GM19397 (cell line): ENCODE measurements around the gene CIAO3.
A peak's percentile ranks its signal among the peaks of the same experiment; 100 is the strongest.
"Not testable (repeated sequence)": the region's sequence is repeated elsewhere in the genome, so short reads cannot be mapped to it uniquely, and the experiment has no call there.

Experiments used
- ATAC-seq: cut with Tn5 transposase; IDR thresholded peaks from one replicate; pipeline ENCODE4 v1.9.1; 2021; ENCODE audit warnings: mild to moderate bottlenecking, moderate library complexity; ENCODE audit not compliant: unreplicated experiment

The CIAO3 gene

DNA sequence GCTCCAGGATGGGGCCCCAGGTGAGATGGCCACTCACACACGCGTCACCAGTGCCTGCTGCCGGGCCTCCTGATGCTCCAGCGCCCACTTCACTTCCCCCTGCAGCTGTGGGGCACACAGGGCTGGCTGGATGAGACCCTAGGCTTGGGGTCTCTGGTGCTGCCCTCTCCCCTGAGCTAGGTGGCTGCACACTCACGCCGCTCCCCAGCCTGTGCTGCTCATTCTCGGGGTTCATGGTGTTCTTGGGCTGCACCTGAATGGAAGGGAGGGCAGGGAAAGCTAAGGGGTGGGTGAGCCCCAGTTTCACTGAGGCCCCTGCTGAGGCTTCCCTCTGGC lies 15.8 kb downstream of the CIAO3 start:
- no peak for ATAC-seq

DNA sequence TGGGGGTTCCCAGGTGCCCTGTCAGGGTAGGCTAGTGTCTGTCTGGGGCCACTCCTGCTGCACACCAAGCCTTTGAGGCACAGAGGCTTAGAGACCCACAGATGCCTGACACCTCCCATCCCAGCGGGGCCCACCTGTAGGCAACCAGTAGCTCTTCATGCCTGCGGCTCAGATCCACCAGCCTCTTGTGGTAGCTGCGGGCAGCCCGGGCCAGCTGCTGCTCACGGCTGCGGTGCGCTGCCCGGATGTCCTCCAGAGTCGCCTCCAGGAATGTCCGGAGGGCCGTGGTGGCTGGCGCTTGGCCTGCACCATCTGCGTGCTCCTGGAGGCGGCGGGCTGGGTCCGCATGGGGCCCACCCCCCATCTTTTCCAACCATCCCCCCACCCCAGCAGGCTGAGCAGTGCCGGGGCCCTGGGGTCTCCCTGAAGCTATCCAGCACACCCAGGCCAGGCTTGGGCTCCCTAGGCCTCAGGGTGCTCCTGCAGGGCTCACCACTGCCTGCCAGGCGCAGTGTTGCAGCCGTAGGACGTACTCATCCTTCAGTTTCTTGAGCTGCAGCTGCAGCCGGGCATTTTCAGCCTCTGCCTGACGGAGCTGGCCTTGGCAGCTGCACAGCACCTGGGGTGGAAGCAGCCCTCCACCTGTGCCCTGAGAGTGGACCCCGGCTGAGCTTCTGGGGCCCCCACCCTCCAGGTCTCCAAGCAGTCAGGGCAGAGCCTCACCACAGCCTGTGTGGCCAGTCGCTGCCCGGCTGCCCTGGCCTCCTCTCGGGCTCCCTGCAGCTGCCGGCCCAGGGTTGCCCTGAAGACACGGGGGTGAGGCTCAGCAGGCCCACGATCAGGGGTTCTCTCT lies 16.4 kb downstream of the CIAO3 start:
- ATAC-seq: no peak

DNA sequence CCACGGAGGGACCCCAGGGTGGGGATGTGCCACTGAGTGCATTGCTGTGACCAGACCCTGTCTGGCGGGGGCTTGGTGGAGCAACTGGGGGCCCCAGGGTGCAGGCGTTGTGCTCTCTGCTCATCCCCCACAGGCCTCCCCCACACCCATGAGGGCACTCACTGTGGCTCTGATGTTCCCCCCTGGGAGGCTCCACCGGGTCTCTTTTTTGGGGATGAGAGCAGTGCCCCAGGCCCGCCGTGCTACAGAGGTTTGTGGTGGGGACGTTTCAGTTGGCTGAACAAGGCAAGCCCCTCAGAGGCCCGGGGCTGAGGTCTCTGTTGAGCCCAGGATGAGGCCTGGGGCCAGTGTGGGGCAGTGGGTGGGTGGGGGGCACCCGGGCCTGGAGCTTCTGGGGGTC lies 17.1 kb downstream of the CIAO3 start:
- no peak for ATAC-seq

DNA sequence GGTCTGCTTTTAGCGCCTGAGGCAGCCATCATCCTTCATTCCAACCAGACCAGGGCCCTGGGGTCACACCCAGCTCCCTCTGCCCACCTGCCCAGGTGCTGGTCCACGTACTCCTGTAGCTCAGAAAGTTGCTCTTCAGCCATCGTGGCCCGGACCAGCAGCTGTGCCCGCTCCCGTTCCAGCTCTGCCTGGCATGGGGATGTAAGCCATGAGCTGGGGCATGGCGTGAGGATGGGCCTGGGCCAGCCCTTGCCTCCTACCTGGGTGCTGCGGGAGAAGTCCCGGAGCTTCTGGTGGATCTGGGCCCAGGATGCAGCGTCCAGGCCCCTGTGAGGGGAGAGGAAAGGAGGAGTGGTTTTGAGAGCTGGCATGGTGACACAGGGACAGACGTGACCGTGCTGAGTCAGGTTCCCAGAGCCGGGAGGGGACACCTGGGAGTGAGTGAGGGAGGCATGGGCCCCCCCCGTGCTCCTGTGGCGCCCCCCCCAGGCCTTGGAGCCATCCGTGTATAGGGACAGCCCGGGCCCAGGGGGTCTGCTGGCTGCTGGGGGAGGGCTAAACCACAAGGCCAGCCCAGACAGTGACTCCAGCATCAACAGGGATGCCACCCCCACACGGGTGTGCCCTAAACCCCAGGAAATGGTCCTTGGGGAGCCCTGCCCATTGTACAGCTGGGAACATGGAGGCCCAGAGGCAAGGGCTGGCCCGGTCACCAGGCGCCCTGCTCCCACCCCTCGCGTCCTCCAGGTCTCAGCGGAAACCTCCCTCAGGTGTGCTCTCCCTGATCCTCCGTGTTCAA lies 17.8 kb downstream of the CIAO3 start:
- no peak for ATAC-seq

DNA sequence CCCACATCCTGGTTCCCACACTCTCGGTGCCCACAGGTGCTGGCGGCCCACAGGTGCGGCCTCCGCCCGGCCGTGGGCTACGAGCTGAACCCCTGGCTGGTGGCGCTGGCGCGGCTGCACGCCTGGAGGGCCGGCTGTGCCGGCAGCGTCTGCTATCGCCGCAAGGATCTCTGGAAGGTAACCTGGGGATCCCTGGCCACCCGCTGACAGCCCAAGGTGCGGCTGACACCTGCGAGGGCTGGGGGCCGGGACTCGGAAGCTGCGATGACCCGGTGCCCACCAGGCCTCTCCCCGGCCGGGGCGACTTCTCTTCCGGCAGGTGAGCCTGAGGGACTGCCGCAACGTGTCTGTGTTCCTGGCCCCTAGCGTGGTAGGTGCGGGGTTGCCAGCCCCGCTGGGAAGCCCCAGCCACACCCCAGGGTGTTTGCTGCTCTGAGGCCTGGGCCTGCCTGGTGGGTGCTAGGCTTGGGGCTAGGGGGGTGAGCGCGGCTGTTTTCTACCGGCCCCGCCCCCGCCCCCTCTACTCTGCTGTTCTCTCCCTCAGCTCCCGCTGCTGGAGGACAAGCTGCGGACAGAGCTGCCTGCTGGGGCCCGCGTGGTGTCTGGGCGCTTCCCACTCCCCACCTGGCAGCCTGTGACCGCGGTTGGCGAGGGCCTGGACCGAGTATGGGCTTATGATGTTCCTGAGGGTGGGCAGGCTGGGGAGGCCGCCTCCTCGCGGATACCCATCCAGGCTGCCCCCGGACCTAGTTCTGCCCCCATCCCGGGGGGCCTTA lies 18.8 kb downstream of the CIAO3 start:
- ATAC-seq: no peak

DNA sequence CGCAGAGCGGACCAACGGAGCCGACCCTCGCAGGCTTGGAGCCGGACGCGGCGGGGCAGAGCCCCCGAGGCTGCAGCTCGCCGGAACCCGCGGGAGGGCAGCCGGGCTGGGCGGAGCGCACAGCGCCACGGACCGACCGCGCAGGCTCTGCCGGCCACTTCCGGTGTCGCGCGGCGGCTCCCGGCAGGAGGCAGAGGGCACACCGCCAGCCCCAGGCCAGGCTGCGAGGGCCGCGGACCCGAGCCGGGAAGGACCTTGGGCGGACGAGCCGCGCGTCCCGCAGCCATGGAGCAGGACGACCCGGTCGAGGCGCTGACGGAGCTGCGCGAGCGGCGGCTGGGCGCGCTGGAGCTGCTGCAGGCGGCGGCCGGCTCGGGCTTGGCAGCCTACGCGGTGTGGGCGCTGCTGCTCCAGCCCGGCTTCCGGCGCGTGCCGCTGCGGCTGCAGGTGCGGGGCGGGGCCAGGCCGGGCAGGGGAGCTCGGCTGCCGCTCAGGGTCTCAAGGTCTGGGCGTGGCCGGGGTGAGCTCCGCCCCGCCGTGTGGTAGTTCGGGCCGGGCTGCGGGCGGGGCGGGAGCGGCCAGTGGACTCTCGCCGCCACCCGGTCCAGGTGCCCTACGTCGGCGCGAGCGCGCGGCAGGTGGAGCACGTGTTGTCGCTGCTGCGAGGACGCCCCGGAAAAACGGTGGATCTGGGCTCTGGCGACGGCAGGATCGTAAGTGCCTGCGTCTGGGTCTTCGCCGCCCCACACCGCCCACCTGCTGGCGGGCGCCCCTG lies 19.6 kb downstream of the CIAO3 start, which contains the start of gene ANTKMT:
Gene ANTKMT, plus strand, starts transcription at position 157 of the 775 bp plus-strand sequence. Its CDS starts 129 bp downstream, at position 286.
- ATAC-seq: peak; percentile 69

DNA sequence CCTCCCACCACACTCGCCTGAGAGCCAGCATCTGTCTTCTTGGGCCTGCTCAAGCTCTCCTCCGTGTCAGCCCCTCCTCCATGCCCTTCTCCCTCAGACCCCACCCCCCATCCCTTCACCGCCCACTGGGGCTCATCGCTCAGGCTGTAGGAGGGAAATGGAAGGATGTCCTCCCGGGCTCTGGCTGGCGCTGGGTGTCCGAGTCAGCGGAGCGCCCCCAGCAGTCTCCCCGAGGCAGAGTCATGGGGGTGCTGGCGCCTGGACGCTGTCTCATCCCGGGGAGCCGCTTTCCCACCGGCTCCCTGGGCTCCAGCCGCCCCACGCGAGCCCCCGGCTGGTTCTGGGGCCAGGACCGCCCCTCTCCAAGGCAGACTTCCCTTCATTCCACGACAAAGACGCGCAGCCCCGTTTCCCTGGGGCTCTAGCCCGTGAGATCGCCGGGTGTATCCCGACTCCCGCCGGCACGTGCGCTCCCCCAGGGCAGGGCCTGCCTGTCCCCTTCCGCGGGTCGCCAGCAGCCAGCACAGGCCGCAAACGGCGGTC lies 20.3 kb downstream of the CIAO3 start:
- peak; percentile 8 for ATAC-seq

DNA sequence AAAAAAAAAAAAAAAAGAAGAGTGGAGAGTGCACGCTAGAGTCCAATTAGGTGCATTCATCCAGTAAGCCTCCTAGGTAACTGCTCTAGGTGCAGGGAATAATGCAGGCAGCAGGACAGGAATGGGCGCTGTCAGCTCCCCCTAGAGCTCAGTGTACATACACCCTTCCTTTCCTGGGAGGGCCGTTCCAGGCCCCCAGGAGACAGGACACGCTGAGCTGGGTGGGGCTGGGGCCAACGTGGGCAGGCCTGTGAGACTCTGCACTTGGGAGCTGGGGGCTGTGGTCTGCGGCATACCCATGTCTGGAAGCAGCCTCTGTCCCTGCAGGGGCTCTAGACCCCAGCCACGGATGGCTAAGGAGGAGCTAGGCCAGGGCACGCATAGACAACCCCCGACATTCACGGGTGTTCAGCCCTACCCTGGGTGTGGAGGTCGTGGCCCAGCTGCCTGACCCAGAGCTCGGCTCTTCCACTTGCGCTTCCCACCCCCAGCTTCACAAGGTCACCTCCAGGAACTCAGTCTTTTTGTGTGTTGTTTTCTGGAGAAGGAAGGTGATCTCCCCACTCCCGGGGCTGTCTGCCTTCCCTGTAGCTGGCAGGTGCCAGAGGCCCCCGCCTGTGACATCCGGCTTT lies 20.9 kb downstream of the CIAO3 start:
- no peak for ATAC-seq

DNA sequence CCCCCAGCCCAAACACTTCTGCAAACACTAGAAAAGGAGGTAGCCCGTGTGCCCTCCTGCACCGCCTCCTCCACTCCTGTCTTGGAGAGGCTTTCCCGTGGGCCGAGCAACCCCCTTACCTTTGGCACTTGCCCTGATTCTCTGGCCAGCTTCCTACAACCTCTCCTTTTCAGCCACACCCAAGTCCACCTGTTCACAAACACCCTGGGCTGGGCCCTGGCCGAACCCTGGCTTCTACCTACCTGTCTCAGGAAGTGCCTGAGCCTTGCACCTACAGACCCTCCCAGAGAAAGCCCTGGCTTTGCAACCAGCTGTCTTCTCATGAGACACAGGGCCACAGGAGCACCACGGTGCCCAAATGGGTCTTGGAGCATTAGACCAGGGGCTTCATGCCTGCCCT lies 21.9 kb downstream of the CIAO3 start:
- no peak for ATAC-seq

DNA sequence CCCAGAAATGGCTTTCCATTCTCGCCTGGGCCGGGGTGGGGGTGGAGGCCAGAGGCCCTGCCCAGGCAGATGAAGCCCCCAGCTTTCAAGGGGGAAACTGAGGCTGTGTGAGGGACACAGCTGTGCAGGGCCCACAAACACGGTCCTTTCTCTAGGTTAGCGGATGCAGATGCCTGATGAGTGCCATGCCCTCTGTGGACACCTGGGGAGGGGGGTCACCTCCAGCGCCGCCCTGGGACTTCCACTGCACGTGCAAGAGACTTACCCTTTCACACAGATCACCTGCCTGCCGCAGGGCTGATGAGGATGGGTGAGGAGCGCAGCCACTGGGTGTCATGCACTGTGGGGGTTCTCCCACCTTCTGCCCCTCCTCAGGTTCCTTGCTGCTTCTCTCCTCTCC lies 22.4 kb downstream of the CIAO3 start:
- no peak for ATAC-seq

DNA sequence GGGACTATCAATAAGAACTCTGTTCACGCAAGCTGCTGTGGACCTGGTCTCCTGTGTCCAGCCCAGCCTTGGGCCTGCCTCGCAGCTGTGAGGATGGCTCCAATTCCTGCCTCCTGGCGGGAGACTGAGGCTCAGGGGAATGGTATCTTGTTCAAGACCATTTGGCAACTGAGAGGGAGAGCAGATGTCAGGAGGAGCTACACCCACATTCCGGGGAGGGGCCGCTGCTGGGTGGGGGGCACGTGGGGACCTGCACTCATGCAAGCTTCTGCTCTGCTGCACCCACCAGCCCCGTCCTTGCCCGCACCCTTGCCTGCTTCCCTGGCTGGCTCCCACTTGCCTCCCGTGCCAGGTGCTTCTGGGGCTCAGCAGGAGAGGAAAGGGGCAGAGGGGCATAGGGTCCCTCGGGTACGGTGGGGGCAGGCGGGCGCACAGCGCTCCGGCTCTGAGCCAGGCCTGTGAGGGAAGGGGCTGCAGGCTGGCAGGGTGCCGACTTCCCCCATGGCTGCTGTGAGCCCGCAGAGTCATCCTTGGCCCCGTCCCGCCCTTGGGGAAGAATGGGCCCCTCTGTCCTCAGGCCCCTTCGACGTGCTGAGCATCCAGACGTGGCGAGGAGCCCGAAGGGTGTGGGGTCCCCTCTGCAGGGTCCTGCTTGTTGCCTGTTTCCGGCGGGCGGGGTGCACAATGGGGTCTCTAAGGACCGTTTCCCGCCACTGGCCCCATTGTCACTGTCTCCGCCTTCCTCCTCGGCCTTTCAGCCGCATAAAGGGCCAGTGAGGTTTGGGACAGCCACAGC lies 23.1 kb downstream of the CIAO3 start:
- ATAC-seq: no peak

DNA sequence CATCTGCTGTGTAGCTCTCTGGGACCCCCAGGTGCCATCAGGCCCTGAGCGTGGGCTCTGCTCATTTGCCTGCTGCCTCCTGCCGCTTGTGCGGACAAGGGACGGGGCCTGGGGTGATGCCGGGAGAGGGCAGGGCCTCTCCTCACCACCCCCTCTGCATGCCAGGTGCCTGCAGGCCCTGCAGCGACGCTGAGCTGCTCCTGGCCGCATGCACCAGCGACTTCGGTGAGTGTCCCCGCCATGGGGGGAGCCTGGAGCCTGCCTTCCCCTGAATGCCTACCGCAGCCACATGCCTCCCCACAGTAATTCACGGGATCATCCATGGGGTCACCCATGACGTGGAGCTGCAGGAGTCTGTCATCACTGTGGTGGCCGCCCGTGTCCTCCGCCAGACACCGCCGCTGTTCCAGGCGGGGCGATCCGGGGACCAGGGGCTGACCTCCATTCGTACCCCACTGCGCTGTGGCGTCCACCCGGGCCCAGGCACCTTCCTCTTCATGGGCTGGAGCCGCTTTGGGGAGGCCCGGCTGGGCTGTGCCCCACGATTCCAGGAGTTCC lies 23.9 kb downstream of the CIAO3 start:
- ATAC-seq: no peak

DNA sequence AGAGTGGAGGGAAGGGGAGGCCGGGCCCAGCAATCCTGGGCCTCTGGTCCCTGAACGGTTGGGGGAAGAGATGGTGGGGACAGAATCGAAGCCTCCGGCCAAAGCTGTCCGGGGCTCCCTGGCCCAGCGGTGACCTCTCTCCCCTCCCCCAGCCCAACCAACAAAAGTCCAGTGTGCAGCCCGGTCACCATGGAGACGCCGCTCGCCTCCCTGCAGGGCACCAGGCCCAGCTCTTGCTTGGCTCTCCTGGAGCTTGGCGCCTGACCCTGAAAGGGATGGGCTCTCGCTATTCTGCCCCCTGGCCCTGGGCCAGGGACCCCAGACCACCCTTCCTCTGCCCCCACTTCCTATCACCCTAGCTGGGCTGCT lies 24.6 kb downstream of the CIAO3 start:
- ATAC-seq: no peak

DNA sequence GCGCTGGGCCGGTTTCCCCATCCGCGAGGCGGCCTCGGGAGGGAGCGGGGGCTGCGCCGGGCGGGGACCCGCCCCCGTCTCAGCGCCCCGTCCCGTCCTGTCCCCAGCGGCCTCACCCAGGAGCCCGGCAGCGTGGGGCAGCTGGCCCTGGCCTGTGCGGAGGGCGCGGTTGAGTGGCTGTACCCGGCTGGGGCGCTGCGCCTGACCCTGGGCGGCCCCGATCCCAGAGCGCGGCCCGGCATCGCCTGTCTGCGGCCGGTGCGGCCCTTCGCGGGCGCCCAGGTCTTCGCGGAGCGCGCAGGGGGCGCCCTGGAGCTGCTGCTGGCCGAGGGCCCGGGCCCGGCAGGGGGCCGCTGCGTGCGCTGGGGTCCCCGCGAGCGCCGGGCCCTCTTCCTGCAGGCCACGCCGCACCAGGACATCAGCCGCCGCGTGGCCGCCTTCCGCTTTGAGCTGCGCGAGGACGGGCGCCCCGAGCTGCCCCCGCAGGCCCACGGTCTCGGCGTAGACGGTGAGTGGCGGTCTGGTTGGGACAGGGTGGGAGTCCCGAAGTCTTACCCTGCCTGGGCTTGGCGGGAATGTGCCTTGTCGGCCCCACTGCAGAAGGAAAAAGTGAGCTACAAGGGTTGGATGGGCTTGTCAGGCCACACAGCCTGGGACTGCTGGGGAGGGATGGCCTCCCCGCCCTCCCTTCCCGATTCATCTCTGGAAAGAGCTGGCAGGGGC lies 25.2 kb downstream of the CIAO3 start:
- ATAC-seq: peak; percentile 26

DNA sequence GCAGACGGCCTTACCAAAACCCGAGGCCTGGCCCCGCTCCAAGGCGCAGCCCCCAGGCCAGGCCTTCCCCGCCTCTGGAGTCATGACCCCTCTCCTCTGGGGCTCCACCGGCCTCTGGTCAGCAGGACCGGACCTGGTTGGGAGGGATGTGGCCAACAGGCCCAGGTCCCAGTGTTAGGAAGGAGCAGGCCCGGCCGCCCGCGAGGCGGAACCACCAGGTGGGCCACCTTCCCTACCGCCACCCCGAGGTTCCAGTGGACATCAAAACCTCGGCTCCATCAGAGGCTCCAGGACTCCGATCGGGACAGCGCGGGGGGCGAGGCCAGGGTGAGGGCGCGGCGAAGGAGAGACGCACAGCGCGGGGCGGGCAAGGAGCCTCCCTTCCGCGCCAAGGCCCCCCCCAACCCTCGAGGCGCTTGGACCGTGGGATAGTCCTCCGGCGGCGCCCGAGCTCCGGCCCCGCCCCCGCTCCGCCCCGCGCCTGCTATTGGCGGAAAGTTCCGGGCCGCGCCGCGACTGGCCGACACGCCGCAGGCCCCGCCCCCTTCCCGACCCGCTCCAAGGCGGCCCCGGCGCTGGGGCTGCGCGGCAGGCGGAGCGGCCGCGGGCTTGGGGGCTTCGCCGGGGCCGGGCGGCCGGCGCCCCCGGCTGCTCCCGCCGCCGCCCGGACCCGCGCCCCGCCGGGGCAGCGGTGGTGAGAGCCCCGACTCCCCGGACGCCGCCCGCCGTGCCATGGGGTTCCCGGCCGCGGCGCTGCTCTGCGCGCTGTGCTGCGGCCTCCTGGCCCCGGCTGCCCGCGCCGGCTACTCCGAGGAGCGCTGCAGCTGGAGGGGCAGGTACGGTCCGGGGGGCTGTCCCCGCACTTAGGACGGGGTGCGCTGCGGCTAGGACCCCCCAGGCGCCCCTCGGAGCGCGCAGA lies 26.0 kb downstream of the CIAO3 start, which contains the start of gene METRN:
Gene METRN, plus strand, starts transcription at position 561 of the 919 bp plus-strand sequence. Its CDS starts 172 bp downstream, at position 733.
- ATAC-seq: peak; percentile 71

DNA sequence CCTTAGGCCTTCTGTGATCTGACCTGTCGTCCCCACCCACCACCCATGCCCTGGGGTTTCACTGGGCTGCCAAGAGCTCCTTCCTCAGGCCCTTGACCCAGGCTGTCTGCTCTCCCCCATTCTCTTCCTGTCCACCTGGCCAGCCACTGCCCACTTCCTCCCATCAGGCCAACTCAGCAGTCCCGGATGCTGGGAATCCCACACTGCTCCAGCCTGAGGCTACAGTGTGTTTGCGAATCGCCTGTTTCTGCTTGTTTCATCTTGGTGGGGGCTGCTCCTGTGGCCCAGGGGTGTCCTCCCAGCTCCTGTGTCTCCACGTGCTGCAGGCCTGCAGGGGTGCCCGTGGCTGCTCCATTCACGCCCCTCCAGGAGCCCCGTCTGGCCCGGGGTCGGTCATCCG lies 26.7 kb downstream of the CIAO3 start:
- no peak for ATAC-seq

DNA sequence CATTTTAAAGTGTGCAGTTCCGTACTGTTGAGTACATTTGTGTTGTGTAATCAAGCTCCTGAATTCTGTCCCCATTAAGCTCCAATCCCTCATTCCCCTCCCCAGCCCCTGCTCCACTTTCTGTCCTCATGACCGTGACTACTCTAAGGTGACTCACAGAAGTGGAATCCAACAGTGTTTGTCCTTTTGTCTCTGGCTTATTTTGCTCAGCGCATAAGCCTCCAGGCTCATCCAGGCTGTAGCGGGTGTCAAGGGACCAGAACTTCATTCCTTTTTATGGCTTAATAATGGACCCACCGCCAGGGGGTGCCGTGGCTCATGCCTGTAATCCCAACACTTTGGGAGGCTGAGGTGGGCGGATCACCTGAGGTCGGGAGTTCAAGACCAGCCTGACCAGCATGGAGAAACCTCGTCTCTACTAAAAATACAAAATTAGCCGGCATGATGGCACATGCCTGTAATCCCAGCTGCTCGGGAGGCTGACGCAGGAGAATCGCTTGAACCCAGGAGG lies 28.0 kb downstream of the CIAO3 start:
- ATAC-seq: not testable (repeated sequence)
